NOMO-1 (cell line): Measurements from ENCODE around the gene GUSB.

Source experiments
- DNase-seq, 2 experiments: peaks; one replicate each; lab custom pipeline; 2025; ENCODE audit not compliant: unreplicated experiment in 2 of 2; lab: John Stamatoyannopoulos, UW

GUSB gene

DNA sequence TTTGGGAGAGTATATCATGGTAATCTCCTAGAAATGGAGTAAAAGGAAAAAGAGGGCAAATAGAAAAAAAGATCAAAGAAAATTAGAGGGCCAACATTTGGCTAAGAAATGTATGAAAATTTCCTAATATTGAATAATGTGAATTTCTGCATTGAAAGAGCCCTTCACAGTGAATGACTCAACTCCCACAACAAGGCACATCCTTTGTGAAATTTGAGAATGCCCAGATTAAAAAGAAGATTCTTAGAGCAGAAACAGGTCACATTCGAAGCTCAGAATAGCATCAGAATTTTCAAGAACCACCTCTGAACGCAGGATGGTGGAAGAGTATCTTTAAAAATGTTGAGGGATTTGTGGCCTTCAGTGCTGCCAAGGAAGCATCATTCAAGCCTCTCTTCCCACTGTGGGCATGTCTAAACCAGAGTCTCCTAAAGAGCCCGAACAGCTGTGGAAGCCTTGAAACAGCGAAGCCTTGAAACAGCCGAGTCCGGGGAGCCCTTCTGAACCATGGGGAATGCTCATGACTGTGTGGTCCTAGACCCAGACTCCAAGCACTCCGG is 43.6 kb downstream of the GUSB start:
- no peak for DNase-seq

DNA sequence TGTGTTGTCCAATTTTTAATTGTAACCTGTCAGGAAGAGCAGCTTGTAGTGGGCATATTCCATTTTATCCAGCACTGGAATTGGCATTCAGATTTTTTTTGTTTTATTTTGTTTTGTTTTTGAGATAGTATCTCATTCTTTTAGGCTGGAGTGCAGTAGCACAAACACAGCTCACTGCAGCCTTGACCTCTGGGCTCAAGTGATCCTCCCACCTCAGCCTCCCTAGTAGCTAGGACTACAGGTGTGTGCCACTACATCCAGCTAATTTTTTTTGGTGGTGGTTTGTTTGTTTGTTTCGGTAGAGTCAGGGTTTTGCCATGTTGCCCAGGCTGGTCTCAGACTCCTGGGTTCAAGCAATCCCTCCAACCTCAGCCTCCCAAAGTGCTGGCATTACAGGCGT is 44.7 kb downstream of the GUSB start:
- DNase-seq, result no peak

DNA sequence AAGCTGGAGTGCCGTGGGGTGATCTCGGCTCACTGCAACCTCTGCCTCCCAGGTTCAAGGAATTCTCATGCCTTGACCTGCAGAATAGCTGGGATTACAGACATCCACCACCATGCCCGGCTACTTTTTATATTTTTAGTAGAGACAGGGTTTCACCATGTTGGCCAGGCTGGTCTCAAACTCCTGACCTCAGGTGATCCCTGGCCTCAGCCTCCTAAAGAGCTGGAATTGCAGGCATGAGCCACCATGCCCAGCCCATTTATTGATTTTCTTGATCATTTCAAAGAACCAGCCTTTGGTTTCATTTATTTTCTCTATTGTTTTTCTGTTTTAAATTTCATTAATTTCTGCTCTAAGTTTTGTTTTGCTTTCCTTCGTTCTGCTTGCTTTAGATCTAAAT is 50.3 kb downstream of the GUSB start:
- no peak for DNase-seq

GRCh38 chr7:65927489-65928448 is 54.2 kb downstream of the GUSB start:
- no peak for DNase-seq

DNA sequence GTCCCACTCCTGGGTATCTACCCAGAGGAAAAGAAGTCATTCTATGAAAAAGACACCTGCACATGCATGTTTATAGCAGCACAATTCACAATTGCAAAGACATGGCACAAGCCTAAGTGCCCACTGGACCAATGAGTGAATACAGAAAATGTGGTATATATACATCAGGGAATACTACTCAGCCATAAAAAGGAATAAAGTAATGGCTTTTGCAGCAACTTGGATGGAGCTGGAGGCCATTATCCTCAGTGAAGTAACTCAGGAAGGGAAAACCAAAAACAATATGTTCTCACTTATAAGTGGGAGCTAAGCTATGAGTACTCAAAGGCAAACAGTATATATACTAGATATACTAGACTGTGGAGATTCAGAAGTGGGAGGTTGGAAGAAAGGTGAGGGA is 55.4 kb downstream of the GUSB start:
- DNase-seq, result no peak

- no peak for DNase-seq
Observed at GRCh38 chr7:65925040-65925439, 57.0 kb downstream of the GUSB start.

GRCh38 chr7:65924193-65924592 is 57.8 kb downstream of the GUSB start:
- no peak for DNase-seq

- DNase-seq, result no peak
Observed at GRCh38 chr7:65923316-65923715, 58.7 kb downstream of the GUSB start.

DNA sequence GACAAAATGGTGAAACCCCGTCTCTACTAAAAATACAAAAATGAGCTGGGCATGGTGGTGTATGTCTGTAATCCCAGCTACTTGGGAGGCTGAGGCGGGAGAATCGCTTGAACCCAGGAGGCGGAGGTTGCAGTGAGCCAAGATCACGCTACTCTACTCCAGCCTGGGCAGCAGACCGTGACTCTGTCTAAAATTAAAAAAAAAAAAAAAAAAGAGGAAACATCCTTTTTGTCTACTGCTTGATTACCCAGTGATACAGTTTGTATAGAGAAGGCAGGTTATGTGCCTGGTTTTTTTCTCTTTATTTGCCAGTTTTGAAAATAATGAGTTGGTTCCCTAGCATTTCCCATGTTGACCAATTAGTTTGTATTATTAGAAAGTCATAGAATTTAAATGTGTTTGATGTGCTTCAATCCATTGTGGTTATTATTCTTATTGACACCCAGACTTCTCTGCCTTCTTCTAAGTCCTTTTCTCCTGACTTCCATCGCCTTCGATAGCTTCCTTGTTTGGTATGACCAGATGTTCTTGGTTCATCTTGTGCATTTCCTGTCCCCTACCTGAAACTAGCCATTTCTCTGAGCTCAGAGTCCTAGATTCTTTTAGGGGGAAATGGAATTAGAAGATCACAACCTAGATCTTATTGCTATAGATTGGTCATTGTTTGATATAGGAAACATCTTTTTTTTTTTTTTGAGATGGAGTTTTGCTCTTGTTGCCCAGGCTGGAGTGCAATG is 65.9 kb downstream of the GUSB start:
- DNase-seq, result peak in 1 of 2 experiments; percentile 6

- DNase-seq, result no peak
Observed at GRCh38 chr7:65912237-65912636, 69.8 kb downstream of the GUSB start.
